Right ventricle myocardium inferior (tissue), 1 donor: ENCODE measurements around the gene L3MBTL4. TPM values are rescaled to one million over a fixed set of nuclear protein-coding genes. Genes with fewer than 3 reads are reported as not detected.
A peak's percentile ranks its signal among the peaks of the same experiment; 100 is the strongest.

Experiments
- ATAC-seq: fragments of 200-7000 bp; cut with Tn5 transposase; one replicate; pipeline ENCODE4 v1.9.1; 2020; ENCODE audit warnings: mild to moderate bottlenecking, moderate library complexity
- DNase-seq: peaks from one replicate; pipeline ENCODE4 v3.0.0; 2021; ENCODE audit errors: missing footprints
- intact Hi-C: fragments of 100-400 bp; cut with DNase I; formaldehyde crosslinking; loops from one replicate; pipeline ENCODE4 v1.11.0; 2022
- total RNA-seq: library from RNA; stranded (reverse); fragmentation: NEBNext Ultra II Directional; extraction: Animal tissue kit (Norgen Biotek cat#: 25700); gene quantifications from one replicate; pipeline ENCODE4 v1.2.1, GENCODE V29; 2021
- donor health status: DM: no; HTN: yes; CAD: no; lungs with severe emphysema.

The L3MBTL4 gene
- total RNA-seq, 1 donor from 2014 or later = 1.1 TPM

DNA sequence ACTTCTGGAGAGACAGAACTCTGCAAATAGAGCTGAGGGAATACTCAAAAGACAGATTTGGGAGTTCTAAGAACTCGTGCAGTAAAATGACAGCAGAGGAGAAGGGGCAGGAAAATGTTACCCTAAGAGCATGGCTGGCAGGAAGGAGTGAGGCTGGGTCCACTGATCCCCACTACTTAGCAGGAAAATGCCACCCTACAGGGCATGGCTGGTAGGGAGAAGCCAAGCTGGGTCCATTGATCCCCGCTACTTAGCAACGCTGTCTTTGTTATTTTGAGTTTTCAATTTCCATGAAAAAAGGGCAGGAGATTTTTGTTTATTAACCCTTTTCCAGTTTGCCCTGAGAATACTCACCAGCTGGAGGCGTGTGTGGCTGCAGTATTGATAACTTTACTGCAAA lies 419.1 kb downstream of the L3MBTL4 start:
- DNase-seq = no peak
- intact Hi-C loops = no loop called here

DNA sequence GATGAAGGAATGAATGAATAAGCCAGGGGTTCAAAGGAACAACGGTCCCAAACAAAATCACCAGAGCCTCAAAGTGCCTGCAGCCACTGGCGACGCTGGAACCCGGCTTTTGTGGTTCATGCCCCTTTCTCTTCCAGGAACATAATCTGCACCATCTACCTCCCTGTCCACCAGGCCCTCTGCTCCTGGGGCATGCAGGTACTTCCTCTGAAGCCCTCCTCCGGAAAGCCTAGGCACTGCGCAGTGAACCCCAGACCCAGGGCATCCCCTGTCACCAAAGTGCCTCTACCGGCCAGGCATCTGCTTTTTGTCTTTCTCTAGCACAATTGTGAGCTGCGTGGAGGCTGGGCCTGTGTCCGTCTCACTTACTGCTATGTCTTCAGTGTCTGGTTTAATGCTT lies 420.8 kb downstream of the L3MBTL4 start:
- intact Hi-C loops = no loop called here
- ATAC-seq = no peak
- no peak for DNase-seq

More for the DNA sequence above, 419.1 kb downstream of the L3MBTL4 start:
- no peak for ATAC-seq

DNA sequence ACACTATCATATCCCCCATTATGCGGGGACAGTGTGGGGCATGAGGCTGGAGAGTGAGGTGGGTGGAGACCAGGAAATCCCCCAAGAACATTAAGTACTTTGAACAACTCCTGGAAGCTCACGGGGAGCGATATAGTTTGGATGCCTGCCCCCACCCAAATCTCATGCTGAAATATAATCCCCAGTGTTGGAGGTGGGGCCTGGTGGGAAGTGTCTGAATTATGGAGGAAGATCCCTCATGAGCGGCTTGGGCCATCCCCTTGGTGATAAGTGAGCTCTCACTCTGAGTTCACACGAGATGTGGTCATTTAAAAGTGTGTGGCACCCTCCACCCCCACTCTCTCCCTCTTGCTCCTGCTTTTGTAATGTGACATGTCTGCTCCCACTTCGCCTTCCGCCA lies 422.3 kb downstream of the L3MBTL4 start:
- ATAC-seq (no peak), DNase-seq (no peak)
- intact Hi-C loops = no loop called here

DNA sequence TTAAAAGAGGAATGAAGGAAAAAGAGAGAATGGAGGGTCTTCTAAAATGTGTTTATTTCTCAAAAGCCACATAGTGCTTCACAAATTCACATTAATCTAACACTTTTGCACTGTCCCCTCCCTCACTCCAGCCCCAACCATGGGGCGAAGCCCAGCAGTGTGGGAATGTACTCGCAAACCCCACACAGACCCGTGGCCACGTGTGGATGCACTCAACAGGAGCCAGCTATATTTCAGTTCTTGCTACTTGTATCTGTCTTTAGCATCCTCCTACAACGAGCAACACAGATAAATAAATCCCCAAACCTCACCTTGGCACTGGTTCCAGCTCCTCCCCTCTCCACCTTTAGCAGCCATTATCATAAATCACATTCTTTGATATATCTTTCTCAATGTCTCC lies 427.5 kb downstream of the L3MBTL4 start:
- ATAC-seq (no peak), DNase-seq (no peak)
- intact Hi-C loops = no loop called here

DNA sequence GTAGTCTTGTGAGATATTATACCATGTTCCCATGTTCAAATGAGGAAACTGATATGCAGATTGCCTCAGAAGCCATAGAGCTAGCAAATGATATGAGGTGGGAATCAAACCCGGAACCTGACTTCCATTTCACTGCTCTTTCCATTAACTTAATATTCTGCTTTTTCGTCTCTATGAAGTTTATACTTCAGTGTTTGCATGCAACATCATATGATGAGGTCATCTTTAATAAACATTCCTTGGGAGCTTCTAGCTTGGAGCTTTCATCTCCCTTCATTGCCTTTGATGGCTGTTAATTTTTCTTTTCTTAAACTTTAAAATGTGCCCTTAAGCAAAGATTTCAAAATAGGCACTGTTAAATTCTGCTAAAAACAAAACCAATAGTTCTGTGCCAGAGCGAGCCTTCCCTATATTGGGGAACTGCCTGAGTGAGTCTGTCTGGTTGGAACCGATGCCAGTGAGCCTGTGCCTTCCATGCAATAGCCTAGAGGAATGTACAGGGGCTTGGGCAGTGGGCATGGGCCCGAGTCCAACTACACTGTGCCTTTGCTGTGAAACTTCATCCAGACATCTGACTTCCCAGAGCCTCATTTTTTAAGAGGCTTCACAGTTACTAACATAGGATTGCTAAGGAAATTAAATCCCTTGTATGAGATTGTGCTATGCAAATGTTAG lies 428.3 kb downstream of the L3MBTL4 start:
- DNase-seq (no peak), ATAC-seq (no peak)
- intact Hi-C loops = no loop called here

DNA sequence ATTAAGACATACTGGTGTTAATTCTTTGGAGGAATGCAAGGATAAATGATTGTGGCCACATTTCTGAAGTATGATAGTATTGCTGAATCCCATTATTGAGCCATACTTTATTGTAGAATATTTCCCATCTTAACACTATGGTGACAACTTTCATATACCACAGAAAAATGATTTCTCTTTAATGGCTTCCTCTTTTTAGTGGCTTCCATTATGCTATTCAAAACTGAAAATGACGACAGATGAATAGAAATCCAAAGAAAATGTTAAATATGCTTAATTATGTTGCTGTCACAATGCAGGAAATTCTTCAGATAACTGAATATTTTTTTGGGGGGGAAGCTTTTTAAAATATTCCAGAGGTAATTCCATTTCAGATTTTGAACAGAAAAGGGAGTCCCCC lies 430.5 kb downstream of the L3MBTL4 start:
- DNase-seq = no peak
- ATAC-seq = no peak
- intact Hi-C loops = loop anchor here (5.0 kb wide), 2 partner anchors 73 to 148 kb away; no protein-coding TSS in a partner anchor

DNA sequence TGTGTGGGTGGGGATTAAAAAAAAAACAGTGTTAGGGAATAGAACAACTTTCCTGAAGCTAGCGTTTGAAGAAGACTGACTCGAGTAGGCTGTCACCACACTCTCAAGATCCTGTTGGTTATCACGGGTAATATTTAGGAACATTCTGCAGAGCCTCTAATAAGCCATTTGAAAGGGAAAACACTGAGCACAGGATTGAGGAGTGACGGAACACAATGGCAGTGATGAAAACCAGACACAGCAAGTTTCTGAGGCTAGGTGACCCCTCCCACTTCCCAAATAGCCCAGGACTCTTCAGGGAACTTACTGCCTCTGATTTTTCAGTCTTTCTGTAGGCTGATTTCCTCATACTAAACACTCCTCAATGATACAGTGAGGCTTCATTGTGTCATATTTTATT lies 431.2 kb downstream of the L3MBTL4 start:
- DNase-seq (no peak), ATAC-seq (peak; percentile 88)
- intact Hi-C loops = loop anchor here (5.0 kb wide), 2 partner anchors 74 to 149 kb away; no protein-coding TSS in a partner anchor

DNA sequence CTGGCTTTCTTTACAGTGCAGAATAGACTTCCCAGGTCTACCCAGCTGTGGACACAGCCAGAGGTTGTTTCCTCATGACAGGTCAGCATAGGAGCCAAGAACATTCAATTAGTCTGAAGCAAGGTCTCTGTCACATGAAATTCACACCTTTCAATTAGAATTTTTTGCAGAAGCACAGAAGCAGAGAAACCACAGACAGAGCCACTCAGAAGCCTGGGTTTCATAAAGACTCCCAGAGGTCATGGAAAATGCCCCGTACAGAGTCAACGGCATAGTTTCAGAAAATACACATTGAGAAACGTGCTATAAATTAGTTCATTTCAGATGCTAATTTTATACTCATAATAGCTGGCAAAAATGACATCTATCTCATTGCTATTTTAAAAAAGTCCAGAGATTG lies 432.4 kb downstream of the L3MBTL4 start:
- no peak for DNase-seq
- no peak for ATAC-seq
- intact Hi-C loops = loop anchor here (5.0 kb wide), 2 partner anchors 75 to 150 kb away; no protein-coding TSS in a partner anchor

DNA sequence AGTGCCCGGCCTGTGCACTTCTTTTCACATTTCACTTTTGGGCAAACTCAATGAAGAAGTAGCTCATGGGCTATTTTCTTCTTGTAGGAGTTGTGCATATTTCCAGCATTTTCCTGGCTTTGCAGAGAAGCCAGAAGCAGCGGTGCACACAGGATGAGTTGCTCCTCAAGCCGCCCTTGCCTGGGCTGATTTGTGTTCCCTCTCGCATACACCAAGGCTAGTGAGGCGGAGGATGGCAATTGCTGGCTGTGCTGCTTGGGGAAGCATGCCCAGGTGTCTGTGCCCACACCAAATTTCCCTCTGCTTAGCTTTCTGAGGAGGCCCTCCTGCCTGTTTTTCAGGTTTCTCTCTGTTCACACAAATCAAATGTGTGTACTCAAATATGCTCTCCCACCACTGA lies 434.0 kb downstream of the L3MBTL4 start:
- DNase-seq = no peak
- intact Hi-C loops = loop anchor here (5.0 kb wide), 2 partner anchors 77 to 152 kb away; no protein-coding TSS in a partner anchor
- no peak for ATAC-seq

DNA sequence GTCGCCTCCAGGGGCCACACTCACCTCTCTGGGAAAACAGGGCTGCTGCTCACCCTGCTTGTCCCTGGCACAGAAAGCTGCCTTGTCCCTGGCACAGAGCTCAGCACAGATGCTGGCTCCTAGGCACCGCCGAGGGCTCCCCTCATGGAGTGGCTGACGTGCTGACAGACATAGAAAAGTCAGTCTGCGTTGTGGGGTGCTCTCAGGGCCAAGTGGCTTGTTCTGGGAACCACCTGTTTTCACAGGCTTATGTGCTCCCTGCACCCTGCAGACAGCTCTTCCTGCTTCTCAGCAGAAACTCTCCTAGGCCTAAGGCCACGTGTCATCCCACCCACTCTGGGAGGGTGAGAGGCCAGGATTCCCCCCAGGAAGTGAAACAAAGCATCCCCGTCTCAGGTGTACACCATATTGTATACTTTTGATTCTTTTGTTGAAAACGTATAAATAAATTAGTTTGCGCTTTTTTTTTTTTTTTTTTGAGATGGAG lies 434.7 kb downstream of the L3MBTL4 start:
- DNase-seq = no peak
- ATAC-seq = peak; percentile 77
- intact Hi-C loops = loop anchor here (5.0 kb wide), 2 partner anchors 77 to 152 kb away; no protein-coding TSS in a partner anchor

DNA sequence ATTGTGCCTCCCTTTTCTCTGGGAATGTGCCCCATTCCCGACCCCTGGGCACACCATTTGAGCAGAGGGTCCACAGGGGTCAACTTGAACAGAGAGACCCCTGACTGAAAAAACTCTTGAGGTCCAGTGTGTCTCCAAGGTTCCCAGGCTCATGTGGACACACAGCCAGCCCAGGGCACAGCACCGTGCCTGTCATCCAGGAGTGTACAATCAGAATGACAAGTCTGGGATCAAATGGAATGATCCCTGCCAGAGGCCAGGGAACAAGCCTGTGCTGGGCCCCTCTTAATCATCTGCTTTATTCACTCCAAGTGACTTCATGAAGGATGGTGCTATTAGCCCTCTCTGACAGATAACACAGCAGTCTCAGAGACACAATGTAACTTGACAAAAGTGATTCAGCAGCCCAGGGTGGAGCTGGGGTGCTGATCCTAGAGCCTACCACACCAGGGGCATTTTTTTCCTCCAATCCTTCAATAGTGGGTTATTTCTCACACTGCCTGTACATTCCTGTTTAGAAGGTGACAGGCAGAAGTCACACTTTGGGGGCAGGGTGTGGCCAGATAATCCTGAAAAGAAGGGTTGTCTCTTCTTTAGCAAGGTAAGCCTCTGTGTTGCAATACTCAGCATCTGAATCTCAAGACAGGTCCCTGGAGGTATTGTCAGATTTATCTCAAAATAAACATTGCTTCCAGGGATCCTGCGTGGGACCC lies 435.4 kb downstream of the L3MBTL4 start:
- no peak for ATAC-seq
- intact Hi-C loops = no loop called here
- DNase-seq = no peak

DNA sequence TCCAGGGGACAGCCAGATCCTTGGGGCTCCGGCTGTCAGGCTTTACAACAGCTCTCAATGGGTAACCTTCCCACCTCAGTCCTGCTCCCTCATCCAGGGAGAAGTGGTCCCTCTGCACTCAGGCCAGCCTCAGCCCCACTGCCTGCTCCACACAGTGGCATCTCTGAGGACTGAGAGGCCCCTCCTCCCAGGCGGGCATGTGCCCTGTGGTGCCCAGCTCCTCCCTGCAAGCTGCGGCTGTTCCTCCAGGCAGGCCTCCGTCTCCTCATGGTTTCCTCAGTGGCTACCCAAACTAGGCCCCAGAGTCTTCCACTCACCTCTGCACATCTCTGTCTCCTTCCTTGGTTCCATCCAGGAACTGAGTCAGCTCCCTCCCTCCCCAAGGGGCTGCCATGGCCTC lies 437.7 kb downstream of the L3MBTL4 start:
- intact Hi-C loops = no loop called here
- DNase-seq = no peak
- no peak for ATAC-seq

DNA sequence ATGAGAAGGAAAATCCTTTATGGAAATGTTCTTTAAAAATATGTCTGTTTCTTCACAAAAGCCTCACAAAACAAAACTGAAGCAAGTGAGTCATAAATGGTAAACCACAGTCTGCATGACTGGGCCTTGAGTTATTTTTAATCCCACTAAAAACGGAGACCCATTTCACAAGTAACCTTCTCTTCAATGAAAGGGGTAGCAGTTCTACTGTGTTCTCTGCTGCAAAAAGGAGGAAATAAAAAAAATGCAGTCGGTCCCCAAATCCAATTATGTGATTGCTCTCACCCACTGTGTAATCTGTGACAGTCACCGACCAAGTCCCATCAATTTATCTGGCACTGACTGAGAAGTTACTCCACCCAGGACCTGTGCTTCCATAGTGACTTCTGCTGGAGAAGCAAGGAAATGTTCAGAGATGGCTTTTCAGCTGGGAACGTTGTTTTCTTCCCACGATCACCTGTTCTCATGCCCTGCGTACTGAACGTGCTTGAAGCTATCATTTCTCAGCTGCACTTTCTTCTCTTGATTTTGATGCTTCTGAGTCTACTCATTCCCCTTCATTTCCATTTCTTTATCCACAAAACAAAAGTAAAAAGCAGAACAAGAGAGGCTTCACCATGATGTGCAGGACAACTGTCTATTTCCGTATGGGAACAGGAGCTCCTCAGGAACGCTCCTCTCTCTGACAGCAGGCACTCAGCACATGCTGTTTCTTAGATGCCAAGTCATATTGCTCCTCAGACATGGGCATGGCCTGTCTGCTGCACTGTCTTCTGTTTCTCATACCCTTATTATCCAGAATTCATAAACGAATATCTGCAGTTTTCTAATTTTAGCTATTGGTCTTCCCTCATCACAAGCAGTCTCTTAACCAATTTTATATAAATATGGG lies 439.4 kb downstream of the L3MBTL4 start:
- ATAC-seq (no peak), DNase-seq (no peak)
- intact Hi-C loops = no loop called here

DNA sequence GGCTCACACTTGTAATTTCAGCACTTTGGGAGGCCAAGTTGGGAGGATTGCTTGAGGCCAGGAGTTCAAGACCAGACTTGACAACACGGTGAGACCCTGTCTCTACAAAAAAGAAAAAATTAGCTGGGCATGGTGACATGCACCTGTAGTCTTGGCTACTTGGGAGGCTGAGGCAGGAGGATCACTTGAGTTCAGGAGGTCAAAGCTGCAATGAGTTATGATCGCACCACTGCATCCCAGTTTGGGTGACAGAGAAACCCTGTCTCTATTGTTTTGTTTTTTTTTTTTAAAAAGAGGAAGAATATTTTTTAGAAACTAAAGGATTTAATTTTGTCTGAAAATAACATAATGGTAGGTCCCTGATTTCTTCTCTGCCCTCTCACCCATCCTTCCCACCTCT lies 440.0 kb downstream of the L3MBTL4 start:
- ATAC-seq (no peak), DNase-seq (no peak)
- intact Hi-C loops = no loop called here

DNA sequence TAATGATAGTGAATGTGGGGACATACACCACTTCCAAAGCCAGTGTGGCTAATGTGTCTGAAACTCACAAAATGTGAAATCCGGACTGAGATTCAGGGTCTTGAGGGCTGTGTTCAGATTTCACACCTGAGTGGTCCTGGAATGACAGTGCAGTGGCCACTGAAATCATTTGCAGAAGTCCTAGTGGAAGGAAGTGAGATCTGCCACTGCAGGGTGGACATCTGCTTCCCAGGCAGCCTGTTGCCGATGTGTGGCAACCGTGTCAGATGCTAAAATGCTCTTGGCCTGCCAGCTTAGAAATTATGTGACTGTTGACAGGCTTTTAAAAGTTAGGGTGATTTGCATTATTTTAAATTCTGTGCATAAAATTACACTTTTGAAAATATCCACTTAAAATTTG lies 441.6 kb downstream of the L3MBTL4 start:
- ATAC-seq (no peak), DNase-seq (no peak)
- intact Hi-C loops = no loop called here

DNA sequence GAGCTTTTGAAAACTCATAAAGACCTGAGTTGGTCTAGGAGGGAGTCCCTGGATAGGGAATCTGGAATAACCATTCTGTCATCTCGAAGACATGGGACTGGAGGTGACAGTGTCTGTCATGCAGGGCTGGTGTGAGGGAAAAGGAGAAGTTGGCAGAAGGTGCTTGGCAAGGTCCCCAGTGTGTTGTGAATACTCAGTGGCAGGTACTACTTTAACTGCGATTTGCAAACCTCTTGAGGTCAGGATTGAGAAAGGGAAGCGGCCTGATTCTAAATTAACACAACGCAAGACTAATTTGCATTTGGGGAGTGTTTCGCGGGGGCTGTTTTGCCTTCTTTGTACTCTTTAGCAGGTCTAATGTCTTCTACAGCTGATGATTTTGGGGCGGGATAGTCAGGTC lies 442.4 kb downstream of the L3MBTL4 start:
- ATAC-seq = peak; percentile 88
- intact Hi-C loops = no loop called here
- no peak for DNase-seq

DNA sequence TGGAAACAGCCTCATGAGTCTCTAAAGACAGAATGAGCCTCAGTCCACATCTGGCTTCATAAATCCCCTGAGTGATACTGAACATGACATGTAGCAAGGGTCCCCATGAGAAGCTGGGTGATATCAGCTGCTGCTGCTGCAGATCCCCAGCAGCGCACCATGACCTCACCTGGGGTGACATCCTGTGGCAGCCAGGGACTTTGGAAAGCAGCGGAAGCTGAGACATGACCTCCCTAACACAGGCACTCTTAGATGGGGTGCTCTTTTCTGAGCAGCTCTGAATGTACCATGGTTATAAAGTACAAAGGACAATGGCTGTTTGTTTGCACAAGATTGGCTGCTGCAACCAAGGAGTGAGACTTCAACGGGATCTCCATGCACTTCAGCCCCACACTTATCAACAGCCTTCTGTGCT lies 444.7 kb downstream of the L3MBTL4 start:
- DNase-seq = no peak
- no peak for ATAC-seq
- intact Hi-C loops = no loop called here

DNA sequence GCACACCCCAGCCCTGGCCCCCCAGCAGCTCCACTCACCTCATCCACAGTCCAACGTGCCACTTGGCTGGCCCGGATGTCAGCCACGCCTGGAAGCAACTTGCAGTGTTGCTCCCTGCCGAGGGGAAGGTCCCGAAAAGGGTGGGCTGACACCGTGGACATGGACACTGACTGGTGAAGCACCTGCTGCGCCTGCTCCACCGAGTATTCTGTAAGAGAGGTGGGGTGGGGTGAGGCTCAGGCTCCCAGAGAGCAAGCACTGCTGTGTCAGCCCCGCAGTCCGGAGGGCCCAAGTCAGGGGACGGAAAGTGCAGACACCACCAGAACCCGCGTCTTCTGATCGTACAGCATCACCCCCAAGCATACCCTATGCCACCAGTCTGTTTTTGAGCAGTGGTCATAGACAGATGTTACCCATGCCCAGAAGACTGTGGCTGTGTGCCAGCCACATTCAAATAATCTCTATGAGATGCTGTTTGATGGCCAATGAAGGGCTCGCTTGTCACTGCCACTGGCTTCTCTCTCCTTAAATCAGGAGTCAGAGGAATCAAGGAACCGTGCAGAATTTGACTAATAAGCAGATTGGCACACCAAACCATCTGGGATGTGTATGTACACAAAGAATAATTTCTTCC lies 445.2 kb downstream of the L3MBTL4 start:
- DNase-seq (no peak), ATAC-seq (no peak)
- intact Hi-C loops = no loop called here

DNA sequence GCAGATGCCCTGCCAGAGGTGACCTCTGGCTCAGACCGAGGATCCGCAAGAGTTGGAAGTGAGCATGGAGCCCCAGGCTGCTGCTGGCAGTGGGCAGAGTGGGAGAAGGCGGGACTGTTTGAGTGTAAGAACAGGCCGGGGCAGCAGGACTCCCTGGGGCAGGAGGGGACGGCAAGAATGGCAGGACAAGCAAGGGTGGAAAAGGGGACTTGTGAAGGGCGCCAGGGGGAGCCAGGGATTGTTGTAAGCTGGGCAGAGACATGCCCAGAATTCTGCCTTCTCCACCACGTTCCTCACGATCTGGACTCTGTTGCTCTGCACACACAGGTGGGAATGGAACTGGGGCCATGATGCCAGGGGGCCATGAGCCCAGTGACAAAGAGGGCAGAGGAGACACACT lies 447.0 kb downstream of the L3MBTL4 start:
- no peak for ATAC-seq
- no peak for DNase-seq
- intact Hi-C loops = no loop called here
